WERI-Rb-1 (cell line): ENCODE measurements around the gene GRIK4.

Experiments
- DNase-seq: peaks from one replicate; pipeline ENCODE4 v3.0.0-alpha.2; 2020
- H3K27ac ChIP-seq: fragments of 250-450 bp; sonication (Bioruptor Pico); 2 replicates; pipeline ENCODE4 v1.5.1; 2020; ENCODE audit warnings: mild to moderate bottlenecking, moderate library complexity
- H3K27me3 ChIP-seq: fragments of 250-450 bp; sonication (Bioruptor Pico); 2 replicates; pipeline ENCODE4 v1.5.1; 2021; ENCODE audit warnings: mild to moderate bottlenecking, low read depth, moderate library complexity; ENCODE audit not compliant: insufficient read depth, severe bottlenecking
- H3K36me3 ChIP-seq: fragments of 250-450 bp; sonication (Bioruptor Pico); 2 replicates; pipeline ENCODE4 v1.5.1; 2020; ENCODE audit warnings: mild to moderate bottlenecking, moderate library complexity
- H3K4me3 ChIP-seq: 2 replicates; pipeline ENCODE4 v1.5.1; 2011; ENCODE audit warnings: low read depth, mild to moderate bottlenecking, control low read depth, low read length
- H3K9me3 ChIP-seq: fragments of 250-450 bp; sonication (Bioruptor Pico); 2 replicates; pipeline ENCODE4 v1.5.1; 2021; ENCODE audit warnings: mild to moderate bottlenecking, moderate library complexity; ENCODE audit not compliant: severe bottlenecking
- CTCF ChIP-seq: IDR thresholded peaks from 2 replicates; pipeline ENCODE4 v1.5.1; 2011; ENCODE audit warnings: low read depth, mild to moderate bottlenecking, control low read depth, inconsistent platforms, low read length

The GRIK4 gene

GRCh38 chr11:120909676-120910416 lies 398.3 kb downstream of the GRIK4 start:
- Histone ChIP-seq H3K4me3 (no peak overlapping the region), H3K27me3 (no peaks in the 10 kb centered on the region)
- TF ChIP-seq CTCF = no peak

GRCh38 chr11:120911943-120912342 lies 400.4 kb downstream of the GRIK4 start:
- no peaks in the 10 kb centered on the region for H3K27me3 ChIP-seq
- no peak for DNase-seq
- no peak overlapping the region; the same call in 1 of the 2 replicates for H3K27ac ChIP-seq
- no peaks in the 10 kb centered on the region for H3K36me3 ChIP-seq
- no peak for TF ChIP-seq CTCF
- no peaks in the 10 kb centered on the region for H3K9me3 ChIP-seq
- no peak overlapping the region for H3K4me3 ChIP-seq

More at GRCh38 chr11:120909676-120910416, 398.3 kb downstream of the GRIK4 start:
- no peak for DNase-seq
- no peak overlapping the region for H3K27ac ChIP-seq
- no peaks in the 10 kb centered on the region for H3K9me3 ChIP-seq
- H3K36me3 ChIP-seq = no peaks in the 10 kb centered on the region

GRCh38 chr11:120912504-120912903 lies 401.0 kb downstream of the GRIK4 start:
- DNase-seq = no peak
- Histone ChIP-seq H3K27me3 (no peaks in the 10 kb centered on the region), H3K4me3 (no peak overlapping the region), H3K9me3 (no peaks in the 10 kb centered on the region), H3K36me3 (no peaks in the 10 kb centered on the region), H3K27ac (no peak overlapping the region; the same call in 1 of the 2 replicates)
- TF ChIP-seq CTCF = peak; percentile 72

GRCh38 chr11:120912915-120913314 lies 401.4 kb downstream of the GRIK4 start:
- no peaks in the 10 kb centered on the region for H3K27me3 ChIP-seq
- H3K27ac ChIP-seq = no peak overlapping the region
- no peaks in the 10 kb centered on the region for H3K9me3 ChIP-seq
- no peaks in the 10 kb centered on the region for H3K36me3 ChIP-seq
- DNase-seq = no peak
- no peak for TF ChIP-seq CTCF
- no peak overlapping the region for H3K4me3 ChIP-seq

GRCh38 chr11:120914021-120914420 lies 402.5 kb downstream of the GRIK4 start:
- Histone ChIP-seq H3K9me3 (no peaks in the 10 kb centered on the region), H3K27me3 (no peaks in the 10 kb centered on the region), H3K27ac (no peak overlapping the region), H3K4me3 (no peak overlapping the region), H3K36me3 (no peaks in the 10 kb centered on the region)
- no peak for DNase-seq
- no peak for TF ChIP-seq CTCF

GRCh38 chr11:120914601-120915000 lies 403.1 kb downstream of the GRIK4 start:
- H3K9me3 ChIP-seq = no peaks in the 10 kb centered on the region
- DNase-seq = no peak
- H3K4me3 ChIP-seq = no peak overlapping the region

More at GRCh38 chr11:120914601-120915000, 403.1 kb downstream of the GRIK4 start:
- no peaks in the 10 kb centered on the region for H3K27me3 ChIP-seq
- H3K36me3 ChIP-seq = no peaks in the 10 kb centered on the region
- H3K27ac ChIP-seq = peak overlapping the region; percentile 58
- TF ChIP-seq CTCF = no peak
